T1000 (cell line): Measurements from ENCODE around the gene VWA3A.
"Not testable (repeated sequence)": the region's sequence is repeated elsewhere in the genome, so short reads cannot be mapped to it uniquely, and the experiment has no call there.

Experiments used
- DNase-seq: peaks from one replicate; lab custom pipeline; 2025; ENCODE audit warnings: mixed read lengths; lab: John Stamatoyannopoulos, UW

The VWA3A gene

GRCh38 chr16:22092143-22092933, at the start of gene VWA3A:
Gene VWA3A, plus strand, starts transcription at chr16:22092541. Its CDS starts 97 bp downstream, at chr16:22092638.
- DNase-seq: no peak

- DNase-seq: not testable (repeated sequence)
These were observed 48.5 kb upstream of the VWA3A start for GRCh38 chr16:22043882-22044281.

- not testable (repeated sequence) for DNase-seq
These were observed 46.5 kb upstream of the VWA3A start for GRCh38 chr16:22045888-22046287.

- DNase-seq: no peak
These were observed 41.4 kb upstream of the VWA3A start for GRCh38 chr16:22050963-22051362.

- DNase-seq: no peak
These were observed 39.4 kb upstream of the VWA3A start for GRCh38 chr16:22052980-22053379.

- DNase-seq: no peak
These were observed 38.4 kb upstream of the VWA3A start for GRCh38 chr16:22053921-22054341.

GRCh38 chr16:22054847-22055590, 37.3 kb upstream of the VWA3A start:
- DNase-seq: no peak

GRCh38 chr16:22055881-22056280, 36.5 kb upstream of the VWA3A start:
- DNase-seq: no peak

GRCh38 chr16:22063888-22064467, 28.4 kb upstream of the VWA3A start:
- DNase-seq: no peak

- no peak for DNase-seq
These were observed 27.1 kb upstream of the VWA3A start for GRCh38 chr16:22065252-22065651.

GRCh38 chr16:22070361-22071330, 21.7 kb upstream of the VWA3A start:
- DNase-seq: no peak

- DNase-seq: no peak
These were observed 20.9 kb upstream of the VWA3A start for GRCh38 chr16:22071331-22071910.

GRCh38 chr16:22073350-22073749, 19.0 kb upstream of the VWA3A start:
- DNase-seq: no peak

- no peak for DNase-seq
These were observed 17.1 kb upstream of the VWA3A start for GRCh38 chr16:22075043-22075757.

GRCh38 chr16:22075776-22076175, 16.6 kb upstream of the VWA3A start:
- DNase-seq: no peak

GRCh38 chr16:22077700-22078313, 14.5 kb upstream of the VWA3A start:
- peak; percentile 65 for DNase-seq

GRCh38 chr16:22078656-22079055, 13.7 kb upstream of the VWA3A start:
- no peak for DNase-seq

GRCh38 chr16:22081050-22081449, 11.3 kb upstream of the VWA3A start:
- DNase-seq: no peak

- DNase-seq: no peak
These were observed 5.9 kb upstream of the VWA3A start for GRCh38 chr16:22086440-22086839.

- no peak for DNase-seq
These were observed 3.7 kb upstream of the VWA3A start for GRCh38 chr16:22088642-22089041.
